Measurements from ENCODE around the gene PGP.

DNA sequence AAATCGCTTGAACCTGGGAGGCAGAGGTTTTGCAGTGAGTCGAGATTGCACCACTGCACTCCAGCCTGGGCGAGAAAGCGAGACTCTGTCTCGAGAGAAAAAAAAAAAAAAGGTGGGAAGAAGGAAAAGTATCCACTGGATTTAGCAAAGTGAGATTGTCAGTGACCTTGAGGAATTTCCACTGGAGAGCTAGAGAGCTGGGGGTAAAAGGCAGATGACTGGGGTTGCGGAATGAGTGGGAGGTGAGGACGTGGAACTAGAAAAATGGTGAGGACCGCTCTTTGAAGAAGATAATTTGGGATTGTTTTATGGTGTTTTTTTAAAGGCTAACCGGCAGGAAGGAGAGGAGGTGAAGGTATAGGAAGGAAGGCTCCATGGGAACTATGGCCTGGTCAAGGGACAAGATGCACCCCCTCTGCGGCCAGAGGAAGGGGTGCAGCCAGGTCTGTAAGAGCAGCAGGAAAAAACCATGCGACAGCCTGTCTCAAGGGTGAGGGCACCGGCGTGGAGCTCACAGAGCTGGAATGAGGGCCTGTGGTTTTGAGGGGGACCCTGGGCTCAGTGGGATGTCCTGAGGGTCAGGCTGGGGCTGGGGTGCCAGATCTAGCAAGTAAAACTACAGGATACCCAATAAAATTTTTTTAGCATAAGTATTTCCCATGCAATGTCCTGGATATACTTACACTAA is 10.1 kb downstream of the PGP start:
- TF ChIP-seq POLR2A (IDR thresholded peaks at IDR 0.05; ENCODE audit: low read length) (no peak), TP53 (CRISPR knock-in tag; IDR thresholded peaks at IDR 0.05) (no peak), RCOR1 (IDR thresholded peaks at IDR 0.05; ENCODE audit: low read depth, low read length) (no peak), CEBPB (IDR thresholded peaks at IDR 0.05) (no peak), EP300 (IDR thresholded peaks at IDR 0.05) (no peak), MAZ (IDR thresholded peaks at IDR 0.05; ENCODE audit: borderline replicate concordance, low read depth, low read length) (no peak), NFE2L2 (conservative IDR thresholded peaks at IDR 0.05; ENCODE audit: low read length) (no peak), HDAC2 (IDR thresholded peaks at IDR 0.05) (no peak), FOSL2 (IDR thresholded peaks at IDR 0.05) (no peak), FOSL2 (CRISPR knock-in tag; IDR thresholded peaks at IDR 0.05) (no peak), RAD21 (conservative IDR thresholded peaks at IDR 0.05 in 1 of 2, IDR thresholded peaks at IDR 0.05 in 1 of 2) (no peak)
- TF ChIP-seq, protein P1, sequence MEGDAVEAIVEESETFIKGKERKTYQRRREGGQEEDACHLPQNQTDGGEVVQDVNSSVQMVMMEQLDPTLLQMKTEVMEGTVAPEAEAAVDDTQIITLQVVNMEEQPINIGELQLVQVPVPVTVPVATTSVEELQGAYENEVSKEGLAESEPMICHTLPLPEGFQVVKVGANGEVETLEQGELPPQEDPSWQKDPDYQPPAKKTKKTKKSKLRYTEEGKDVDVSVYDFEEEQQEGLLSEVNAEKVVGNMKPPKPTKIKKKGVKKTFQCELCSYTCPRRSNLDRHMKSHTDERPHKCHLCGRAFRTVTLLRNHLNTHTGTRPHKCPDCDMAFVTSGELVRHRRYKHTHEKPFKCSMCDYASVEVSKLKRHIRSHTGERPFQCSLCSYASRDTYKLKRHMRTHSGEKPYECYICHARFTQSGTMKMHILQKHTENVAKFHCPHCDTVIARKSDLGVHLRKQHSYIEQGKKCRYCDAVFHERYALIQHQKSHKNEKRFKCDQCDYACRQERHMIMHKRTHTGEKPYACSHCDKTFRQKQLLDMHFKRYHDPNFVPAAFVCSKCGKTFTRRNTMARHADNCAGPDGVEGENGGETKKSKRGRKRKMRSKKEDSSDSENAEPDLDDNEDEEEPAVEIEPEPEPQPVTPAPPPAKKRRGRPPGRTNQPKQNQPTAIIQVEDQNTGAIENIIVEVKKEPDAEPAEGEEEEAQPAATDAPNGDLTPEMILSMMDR (IDR thresholded peaks at IDR 0.05), result no peak
- TF ChIP-seq, protein P2, sequence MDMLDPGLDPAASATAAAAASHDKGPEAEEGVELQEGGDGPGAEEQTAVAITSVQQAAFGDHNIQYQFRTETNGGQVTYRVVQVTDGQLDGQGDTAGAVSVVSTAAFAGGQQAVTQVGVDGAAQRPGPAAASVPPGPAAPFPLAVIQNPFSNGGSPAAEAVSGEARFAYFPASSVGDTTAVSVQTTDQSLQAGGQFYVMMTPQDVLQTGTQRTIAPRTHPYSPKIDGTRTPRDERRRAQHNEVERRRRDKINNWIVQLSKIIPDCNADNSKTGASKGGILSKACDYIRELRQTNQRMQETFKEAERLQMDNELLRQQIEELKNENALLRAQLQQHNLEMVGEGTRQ (IDR thresholded peaks at IDR 0.05), result no peak
- TF ChIP-seq, protein P3, sequence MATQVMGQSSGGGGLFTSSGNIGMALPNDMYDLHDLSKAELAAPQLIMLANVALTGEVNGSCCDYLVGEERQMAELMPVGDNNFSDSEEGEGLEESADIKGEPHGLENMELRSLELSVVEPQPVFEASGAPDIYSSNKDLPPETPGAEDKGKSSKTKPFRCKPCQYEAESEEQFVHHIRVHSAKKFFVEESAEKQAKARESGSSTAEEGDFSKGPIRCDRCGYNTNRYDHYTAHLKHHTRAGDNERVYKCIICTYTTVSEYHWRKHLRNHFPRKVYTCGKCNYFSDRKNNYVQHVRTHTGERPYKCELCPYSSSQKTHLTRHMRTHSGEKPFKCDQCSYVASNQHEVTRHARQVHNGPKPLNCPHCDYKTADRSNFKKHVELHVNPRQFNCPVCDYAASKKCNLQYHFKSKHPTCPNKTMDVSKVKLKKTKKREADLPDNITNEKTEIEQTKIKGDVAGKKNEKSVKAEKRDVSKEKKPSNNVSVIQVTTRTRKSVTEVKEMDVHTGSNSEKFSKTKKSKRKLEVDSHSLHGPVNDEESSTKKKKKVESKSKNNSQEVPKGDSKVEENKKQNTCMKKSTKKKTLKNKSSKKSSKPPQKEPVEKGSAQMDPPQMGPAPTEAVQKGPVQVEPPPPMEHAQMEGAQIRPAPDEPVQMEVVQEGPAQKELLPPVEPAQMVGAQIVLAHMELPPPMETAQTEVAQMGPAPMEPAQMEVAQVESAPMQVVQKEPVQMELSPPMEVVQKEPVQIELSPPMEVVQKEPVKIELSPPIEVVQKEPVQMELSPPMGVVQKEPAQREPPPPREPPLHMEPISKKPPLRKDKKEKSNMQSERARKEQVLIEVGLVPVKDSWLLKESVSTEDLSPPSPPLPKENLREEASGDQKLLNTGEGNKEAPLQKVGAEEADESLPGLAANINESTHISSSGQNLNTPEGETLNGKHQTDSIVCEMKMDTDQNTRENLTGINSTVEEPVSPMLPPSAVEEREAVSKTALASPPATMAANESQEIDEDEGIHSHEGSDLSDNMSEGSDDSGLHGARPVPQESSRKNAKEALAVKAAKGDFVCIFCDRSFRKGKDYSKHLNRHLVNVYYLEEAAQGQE (IDR thresholded peaks at IDR 0.05), result no peak
